CD4-positive, alpha-beta T cell treated with Interleukin-1 beta for 1 hour (primary cell): ENCODE data around the gene TNIK.
A peak's percentile ranks its signal among the peaks of the same experiment; 100 is the strongest.
"Not testable (repeated sequence)": the region's sequence is repeated elsewhere in the genome, so short reads cannot be mapped to it uniquely, and the experiment has no call there.

Source experiments
- DNase-seq, 2 donors: peaks; one replicate each; pipeline ENCODE4 v3.0.0-alpha.2; 2020 to 2022

TNIK gene

GRCh38 chr3:171248426-171249111 is 211.6 kb downstream of the TNIK start:
- DNase-seq = no peak

- DNase-seq = no peak
Measured at GRCh38 chr3:171245796-171246765, 214.1 kb downstream of the TNIK start.

- no peak for DNase-seq
Measured at GRCh38 chr3:171242951-171243350, 217.3 kb downstream of the TNIK start.

- DNase-seq = no peak
Measured at GRCh38 chr3:171242170-171242569, 218.0 kb downstream of the TNIK start.

GRCh38 chr3:171241655-171242054 is 218.6 kb downstream of the TNIK start:
- DNase-seq = not testable (repeated sequence)

- no peak for DNase-seq
Measured at GRCh38 chr3:171240504-171240835, 219.7 kb downstream of the TNIK start.

- no peak for DNase-seq
Measured at GRCh38 chr3:171239757-171240503, 220.3 kb downstream of the TNIK start.

- no peak for DNase-seq
Measured at GRCh38 chr3:171237009-171237385, 223.2 kb downstream of the TNIK start.

GRCh38 chr3:171236265-171237008 is 223.8 kb downstream of the TNIK start:
- no peak for DNase-seq

GRCh38 chr3:171234298-171235010 is 225.8 kb downstream of the TNIK start:
- no peak for DNase-seq

- DNase-seq = no peak
Measured at GRCh38 chr3:171231361-171231760, 228.8 kb downstream of the TNIK start.

GRCh38 chr3:171230865-171231264 is 229.3 kb downstream of the TNIK start:
- no peak for DNase-seq

- DNase-seq = no peak
Measured at GRCh38 chr3:171229173-171229572, 231.0 kb downstream of the TNIK start.

GRCh38 chr3:171228240-171228639 is 232.0 kb downstream of the TNIK start:
- no peak for DNase-seq

- DNase-seq = no peak
Measured at GRCh38 chr3:171227828-171228227, 232.4 kb downstream of the TNIK start.

GRCh38 chr3:171227359-171227758 is 232.8 kb downstream of the TNIK start:
- DNase-seq = no peak

GRCh38 chr3:171226794-171227193 is 233.4 kb downstream of the TNIK start:
- no peak for DNase-seq

GRCh38 chr3:171225708-171226107 is 234.5 kb downstream of the TNIK start:
- no peak for DNase-seq

GRCh38 chr3:171225165-171225564 is 235.0 kb downstream of the TNIK start:
- peak in 1 of 2 donors; percentile 26 for DNase-seq

- DNase-seq = no peak
Measured at GRCh38 chr3:171223396-171223795, 236.8 kb downstream of the TNIK start.

- no peak for DNase-seq
Measured at GRCh38 chr3:171222995-171223394, 237.2 kb downstream of the TNIK start.

- no peak for DNase-seq
Measured at GRCh38 chr3:171221597-171221996, 238.6 kb downstream of the TNIK start.
